Esophagus mucosa (tissue), 1 donor: ENCODE measurements around the gene G3BP2. TPM values are rescaled to one million over a fixed set of nuclear protein-coding genes. Genes with fewer than 3 reads are reported as not detected.
"Not testable (repeated sequence)": the region's sequence is repeated elsewhere in the genome, so short reads cannot be mapped to it uniquely, and the experiment has no call there.

ENCODE experiments used
- ATAC-seq: fragments of 200-7000 bp; cut with Tn5 transposase; one replicate; pipeline ENCODE4 v1.9.1; 2020
- total RNA-seq: library from RNA; stranded (reverse); gene quantifications from one replicate; pipeline ENCODE4 v1.2.4, GENCODE V29; 2023
- donor health status: DM: yes; HTN: yes; CAD: no.

Gene G3BP2
- total RNA-seq = 47.2 TPM

- ATAC-seq = peak; percentile 100
These were observed at the start of gene G3BP2 for GRCh38 chr4:75673027-75673958. G3BP2 (minus strand) TSS chr4:75673411; CDS start chr4:75662025, 11,386 bp downstream.

GRCh38 chr4:75722417-75722816 is 49.2 kb upstream of the G3BP2 start:
- ATAC-seq = no peak

GRCh38 chr4:75718529-75718928 is 45.3 kb upstream of the G3BP2 start:
- no peak for ATAC-seq

- peak; percentile 93 for ATAC-seq
These were observed 44.2 kb upstream of the G3BP2 start for GRCh38 chr4:75717408-75717807.

GRCh38 chr4:75716054-75716453 is 42.8 kb upstream of the G3BP2 start:
- ATAC-seq = not testable (repeated sequence)

- ATAC-seq = no peak
These were observed 42.0 kb upstream of the G3BP2 start for GRCh38 chr4:75715105-75715799.

GRCh38 chr4:75714704-75715103 is 41.5 kb upstream of the G3BP2 start:
- no peak for ATAC-seq

- no peak for ATAC-seq
These were observed 40.8 kb upstream of the G3BP2 start for GRCh38 chr4:75714011-75714410.

- no peak for ATAC-seq
These were observed 37.0 kb upstream of the G3BP2 start for GRCh38 chr4:75710246-75710645.

- ATAC-seq = no peak
These were observed 35.0 kb upstream of the G3BP2 start for GRCh38 chr4:75708218-75708691.

GRCh38 chr4:75705198-75705977 is 32.2 kb upstream of the G3BP2 start:
- ATAC-seq = no peak

- no peak for ATAC-seq
These were observed 29.8 kb upstream of the G3BP2 start for GRCh38 chr4:75702919-75703411.

- ATAC-seq = no peak
These were observed 26.1 kb upstream of the G3BP2 start for GRCh38 chr4:75699299-75699698.

- ATAC-seq = no peak
These were observed 25.7 kb upstream of the G3BP2 start for GRCh38 chr4:75698963-75699228.

GRCh38 chr4:75698162-75698962 is 25.2 kb upstream of the G3BP2 start:
- ATAC-seq = no peak

GRCh38 chr4:75696581-75696980 is 23.4 kb upstream of the G3BP2 start:
- ATAC-seq = no peak

GRCh38 chr4:75696071-75696470 is 22.9 kb upstream of the G3BP2 start:
- peak; percentile 54 for ATAC-seq

- ATAC-seq = not testable (repeated sequence)
These were observed 18.9 kb upstream of the G3BP2 start for GRCh38 chr4:75692066-75692465.

- not testable (repeated sequence) for ATAC-seq
These were observed 13.9 kb upstream of the G3BP2 start for GRCh38 chr4:75687125-75687524.

GRCh38 chr4:75686346-75686745 is 13.1 kb upstream of the G3BP2 start:
- no peak for ATAC-seq

GRCh38 chr4:75685546-75686189 is 12.5 kb upstream of the G3BP2 start:
- no peak for ATAC-seq
